Raji (cell line): ENCODE results near the gene ATP8B4.

Source experiments
- POLR2A ChIP-seq: IDR thresholded peaks from 2 replicates; pipeline ENCODE4 v1.6.1; 2011; ENCODE audit warnings: low read depth, low read length, control low read depth; ENCODE audit not compliant: insufficient read depth

ATP8B4 gene

DNA sequence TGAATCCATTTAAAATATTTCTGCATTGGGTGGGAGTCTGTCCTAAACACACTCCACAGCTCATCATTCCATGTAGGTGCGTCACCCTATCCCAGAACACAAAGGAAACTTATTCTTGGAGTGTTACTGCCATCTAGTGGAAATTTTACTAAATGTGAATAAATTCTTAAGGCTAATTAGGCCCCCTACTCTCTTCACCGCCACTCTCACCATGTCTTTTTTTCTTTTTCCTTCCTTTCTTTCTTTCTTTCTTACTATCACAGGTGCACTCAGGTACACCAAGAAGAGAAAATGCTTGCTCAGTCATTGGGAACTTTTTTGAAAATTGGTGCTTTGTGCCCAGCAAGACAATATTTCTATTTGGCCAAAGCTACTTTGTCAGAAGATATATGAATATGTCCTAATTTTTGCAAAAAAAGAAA, 26.4 kb upstream of the ATP8B4 start:
- TF ChIP-seq POLR2A: no peak

DNA sequence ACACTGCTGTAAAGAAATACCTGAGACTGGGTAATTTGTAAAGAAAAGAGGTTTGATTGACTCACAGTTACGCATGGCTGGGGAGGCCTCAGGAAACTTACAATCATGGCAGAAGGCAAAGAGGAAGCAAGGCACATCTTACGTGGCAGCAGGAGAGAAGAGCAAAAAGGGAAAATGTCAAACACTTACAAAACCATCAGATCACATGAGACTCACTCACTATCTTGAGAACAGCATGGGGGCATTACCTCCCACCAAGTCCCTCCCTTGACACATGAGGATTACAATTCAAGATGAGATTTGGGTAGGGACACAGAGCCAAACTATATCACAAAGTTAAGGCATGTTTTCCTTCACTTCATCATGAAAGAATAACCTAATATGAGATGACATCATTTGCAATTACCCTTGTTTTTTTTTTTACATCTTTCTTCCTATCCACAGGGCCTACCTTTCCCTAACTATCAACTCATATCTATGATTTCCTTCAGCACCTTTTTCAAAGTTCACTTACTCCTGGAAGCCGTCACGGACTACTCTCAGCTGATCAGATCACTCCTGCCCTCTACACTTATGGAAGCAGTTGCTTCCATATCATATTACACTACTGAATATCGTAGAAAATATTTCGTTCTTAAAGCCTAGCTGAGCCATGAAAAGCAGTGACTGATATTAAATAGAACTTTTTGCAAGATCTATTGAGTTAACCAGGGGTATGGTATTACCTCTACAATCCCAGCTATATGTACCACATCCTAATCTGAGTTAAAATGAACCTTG, 25.5 kb upstream of the ATP8B4 start:
- no peak for TF ChIP-seq POLR2A

DNA sequence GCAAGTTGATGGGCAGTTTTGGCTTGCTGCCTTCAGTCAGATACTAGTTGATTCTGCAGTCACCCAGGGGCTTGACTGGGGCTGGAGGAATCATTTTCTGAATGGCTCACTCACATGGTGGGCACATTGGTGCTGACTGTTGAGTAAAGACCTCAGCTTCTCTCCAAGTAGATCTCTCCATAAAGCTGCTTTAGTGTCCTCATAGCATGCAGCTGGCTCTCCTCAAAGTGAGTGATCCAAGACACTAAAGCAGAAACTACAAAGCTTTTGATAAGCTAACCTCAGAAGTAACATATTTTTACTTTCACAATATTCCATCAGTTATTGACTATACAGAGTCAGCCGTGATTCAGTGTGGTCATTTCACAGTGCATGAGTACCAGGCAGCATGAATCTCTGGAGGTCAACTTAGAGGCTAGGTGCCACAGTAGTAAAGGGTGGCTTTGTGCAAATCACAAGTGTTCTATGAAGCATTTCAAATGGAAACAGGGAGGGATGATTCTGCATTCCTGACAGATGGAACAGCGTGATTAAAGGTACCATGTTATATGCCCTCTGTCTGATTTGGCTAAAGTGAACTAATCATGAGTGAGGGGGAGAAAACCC, 24.3 kb upstream of the ATP8B4 start:
- no peak for TF ChIP-seq POLR2A

DNA sequence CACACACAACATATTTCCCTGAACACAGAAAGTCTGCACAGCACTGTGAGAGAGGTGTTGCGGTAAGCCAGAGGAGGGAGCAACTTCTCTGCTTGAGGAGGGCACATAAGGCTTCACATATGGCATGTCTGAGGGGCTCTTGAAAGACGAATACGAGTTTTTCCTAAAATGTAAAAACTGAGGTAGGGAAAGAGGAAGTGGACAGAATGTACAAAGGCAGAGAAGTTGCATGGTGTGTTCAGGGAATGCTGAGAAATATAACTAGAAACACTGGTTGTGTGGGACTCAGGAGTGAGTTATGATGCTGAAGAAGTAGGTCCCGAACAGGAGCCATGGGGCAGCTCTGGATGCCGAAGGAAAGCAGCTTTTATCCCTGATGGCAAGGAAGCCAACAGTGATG, 22.8 kb upstream of the ATP8B4 start:
- no peak for TF ChIP-seq POLR2A

DNA sequence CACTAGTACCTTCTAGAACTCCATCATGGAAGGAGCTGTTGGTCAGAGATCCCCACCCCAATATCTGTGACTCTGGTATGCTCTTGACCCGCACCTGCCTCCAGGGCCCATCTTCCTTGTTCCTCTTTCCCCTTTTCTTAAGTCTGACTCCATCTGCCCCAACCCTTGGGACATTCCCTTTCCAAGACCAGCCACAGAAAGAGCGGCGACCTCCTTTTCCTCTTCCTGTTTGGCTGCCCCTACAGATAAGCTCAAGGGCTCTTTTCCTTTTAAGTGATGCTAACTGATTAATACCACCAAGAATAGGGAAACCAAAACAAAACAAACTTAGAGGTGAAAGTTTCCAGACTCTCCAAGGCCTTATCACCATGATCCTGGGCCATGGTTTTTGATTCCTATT, 21.9 kb upstream of the ATP8B4 start:
- TF ChIP-seq POLR2A: no peak

DNA sequence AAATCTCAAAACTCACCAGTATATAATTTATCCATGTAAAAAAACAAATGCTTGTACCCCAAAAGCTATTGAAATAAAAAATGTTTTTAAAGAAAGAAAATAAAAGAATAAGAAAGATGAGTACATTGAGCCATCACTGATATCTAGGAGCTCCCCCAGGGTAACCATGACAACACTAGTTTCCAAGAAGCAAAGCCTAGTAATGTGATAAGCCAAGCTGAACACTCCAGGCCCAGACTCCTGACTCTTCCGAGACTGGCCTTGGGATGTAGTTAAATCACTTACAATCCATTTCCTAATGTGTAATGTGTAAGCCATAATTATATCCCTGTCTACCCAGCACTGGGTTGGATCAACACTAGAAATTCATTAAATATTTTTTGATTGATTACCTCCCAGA, 21.1 kb upstream of the ATP8B4 start:
- TF ChIP-seq POLR2A: no peak

DNA sequence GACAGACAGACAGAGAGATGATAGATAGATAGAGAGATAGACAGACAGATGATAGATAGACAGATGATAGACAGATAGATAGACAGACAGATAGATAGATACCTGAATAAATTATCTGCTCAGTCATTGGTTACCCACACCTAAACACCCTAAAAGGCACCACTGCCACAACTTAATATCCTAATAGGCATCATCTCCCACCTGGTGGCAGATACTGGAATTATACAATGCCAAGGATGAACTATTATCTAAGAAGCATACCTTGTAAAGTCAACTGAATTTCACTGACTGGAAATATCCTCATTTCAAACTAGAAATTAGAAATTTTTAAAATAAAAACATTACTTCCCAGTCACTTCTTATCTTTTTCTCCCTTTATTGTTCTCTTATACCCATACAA, 19.4 kb upstream of the ATP8B4 start:
- TF ChIP-seq POLR2A: no peak

DNA sequence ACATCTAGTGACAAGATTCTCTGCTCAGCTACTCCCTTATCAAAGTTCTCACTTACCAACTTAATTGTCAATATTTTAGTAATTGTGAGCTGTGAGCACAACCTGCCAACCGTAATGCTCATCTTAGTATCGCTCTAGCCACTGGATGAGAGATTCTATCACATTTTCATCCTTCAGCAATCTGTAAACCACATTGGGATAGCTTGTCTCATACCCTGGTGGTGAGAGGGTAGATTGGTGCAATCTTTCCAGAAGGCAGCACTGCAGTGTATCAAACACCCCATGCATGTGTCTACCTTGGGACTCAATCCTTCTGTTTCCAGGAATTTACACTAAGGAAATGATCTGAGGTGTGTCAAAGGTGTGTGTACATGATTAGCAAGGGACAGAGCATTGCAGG, 18.9 kb upstream of the ATP8B4 start:
- TF ChIP-seq POLR2A: no peak

DNA sequence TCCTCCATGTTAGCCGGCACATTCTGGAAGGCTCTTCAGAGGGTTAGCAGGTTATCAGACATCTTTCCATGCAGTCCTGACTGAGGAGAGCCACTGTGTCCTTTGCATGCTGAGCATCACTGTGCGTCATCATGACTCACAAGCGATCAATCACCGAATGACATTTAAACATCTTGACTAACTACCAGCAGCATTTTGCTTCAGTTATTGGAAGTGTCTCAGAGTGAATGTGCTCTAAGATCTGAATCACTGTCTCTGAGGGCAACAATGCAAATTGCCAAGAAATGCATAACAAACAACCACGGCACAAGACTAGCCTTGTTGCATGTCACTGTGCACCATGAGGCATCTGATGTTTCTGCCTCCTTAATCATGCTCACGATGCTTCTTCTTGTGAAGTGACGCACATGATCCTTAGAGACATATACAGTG, 18.3 kb upstream of the ATP8B4 start:
- TF ChIP-seq POLR2A: no peak

DNA sequence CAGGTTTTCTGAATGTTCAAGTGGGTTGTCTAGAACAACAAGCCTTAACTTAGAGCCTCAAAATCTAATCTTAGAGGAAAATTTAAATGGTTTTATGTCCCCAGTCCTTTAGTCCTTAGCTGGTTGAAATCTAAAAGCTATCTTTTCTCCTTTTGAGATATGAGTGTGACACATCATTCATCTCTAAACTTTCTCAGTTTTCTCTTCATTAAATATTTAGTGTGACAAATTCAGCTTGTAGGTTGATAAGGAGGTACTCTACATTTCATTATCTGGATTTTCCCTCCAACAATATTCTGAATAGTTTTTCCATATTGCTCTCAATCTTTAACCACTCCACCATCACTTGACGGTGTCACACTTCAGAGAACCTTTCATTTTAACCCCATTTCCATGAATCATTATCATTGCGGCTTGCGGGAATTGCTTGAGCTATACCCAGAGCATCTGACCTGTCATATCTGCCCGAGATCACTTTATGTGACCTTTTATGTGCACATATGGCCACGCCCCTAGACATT, 16.1 kb upstream of the ATP8B4 start:
- no peak for TF ChIP-seq POLR2A

DNA sequence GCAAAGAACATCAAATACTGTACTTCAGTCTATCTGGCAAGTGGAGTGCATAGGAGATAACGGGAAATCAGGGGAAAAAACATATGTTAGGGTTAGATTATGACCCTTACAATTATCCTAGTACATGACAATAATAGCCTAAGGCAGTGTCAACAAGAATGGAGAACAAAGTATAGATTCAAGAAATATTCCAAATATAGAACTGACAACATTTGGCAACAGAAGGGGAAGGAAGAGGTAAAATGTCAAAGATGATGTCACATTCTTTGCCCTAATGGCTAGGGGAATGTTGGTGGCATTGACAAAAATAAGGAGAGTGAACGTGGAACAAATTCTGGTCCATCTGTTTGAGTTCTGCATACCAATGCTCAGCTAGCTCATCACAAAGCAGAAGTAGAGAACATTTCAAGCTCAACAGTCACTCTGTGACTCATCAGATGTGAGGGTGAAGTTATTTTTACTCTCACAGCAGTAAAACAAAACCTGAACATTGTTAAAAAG, 15.5 kb upstream of the ATP8B4 start:
- no peak for TF ChIP-seq POLR2A

DNA sequence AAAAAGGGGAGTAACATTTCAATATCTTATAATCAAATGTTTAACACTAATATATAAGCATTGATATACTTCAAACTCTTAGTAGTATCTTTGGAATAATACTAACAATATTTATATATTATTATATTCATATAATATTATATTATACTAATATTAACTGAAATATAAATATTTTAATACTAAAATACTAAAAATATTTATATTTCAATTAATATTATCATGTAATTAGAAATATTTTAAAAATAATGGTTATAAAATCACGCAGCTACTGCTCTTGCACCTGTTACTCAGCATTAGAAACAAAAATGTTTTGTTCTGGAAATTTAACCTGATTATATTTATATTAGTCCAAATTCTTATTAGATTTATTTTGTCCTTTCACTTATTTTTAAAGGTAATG, 12.6 kb upstream of the ATP8B4 start:
- TF ChIP-seq POLR2A: no peak

DNA sequence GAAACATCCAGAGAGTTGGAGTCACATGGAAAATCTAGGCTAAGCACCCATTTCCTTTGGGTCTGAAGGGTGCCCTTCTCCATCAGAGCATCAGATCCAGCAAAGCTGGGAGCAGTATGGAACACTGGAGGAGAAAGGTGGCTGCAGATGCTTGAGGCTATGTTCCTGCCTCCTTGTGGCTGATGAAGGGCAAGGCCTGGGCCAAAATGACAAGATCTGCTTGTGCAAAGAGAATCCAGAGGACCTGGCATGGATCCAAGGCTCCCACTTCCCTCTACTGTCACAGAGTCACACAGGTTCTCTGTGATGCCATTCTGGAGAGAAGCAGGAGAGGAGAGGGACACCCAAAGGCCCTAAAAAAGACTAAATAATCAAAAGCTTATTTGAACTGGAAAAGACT, 9.2 kb upstream of the ATP8B4 start:
- no peak for TF ChIP-seq POLR2A

DNA sequence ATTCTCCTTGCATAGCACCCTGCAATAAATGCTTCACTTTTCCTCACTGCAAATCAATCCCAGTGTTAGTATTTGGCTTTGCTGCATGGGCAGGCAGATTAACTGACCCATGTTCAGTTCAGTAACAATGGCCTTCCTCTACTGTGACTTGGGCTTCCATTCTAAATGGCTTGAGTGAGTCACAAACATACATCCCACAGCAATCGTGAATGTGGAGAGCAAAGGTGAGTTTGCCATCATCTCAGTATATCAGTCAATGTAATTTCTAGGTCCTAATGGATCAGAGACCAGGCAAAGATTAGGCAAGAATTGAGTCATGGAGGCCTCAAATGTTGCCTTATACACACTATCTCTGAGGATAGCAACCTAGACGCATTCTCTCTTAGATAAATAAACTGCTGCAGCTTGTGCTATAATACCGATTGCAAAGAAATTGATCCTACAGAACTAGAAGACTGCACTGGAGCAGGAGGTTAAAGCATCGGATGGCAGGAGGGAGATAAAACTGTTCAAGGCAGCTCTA, 8.3 kb upstream of the ATP8B4 start:
- no peak for TF ChIP-seq POLR2A

DNA sequence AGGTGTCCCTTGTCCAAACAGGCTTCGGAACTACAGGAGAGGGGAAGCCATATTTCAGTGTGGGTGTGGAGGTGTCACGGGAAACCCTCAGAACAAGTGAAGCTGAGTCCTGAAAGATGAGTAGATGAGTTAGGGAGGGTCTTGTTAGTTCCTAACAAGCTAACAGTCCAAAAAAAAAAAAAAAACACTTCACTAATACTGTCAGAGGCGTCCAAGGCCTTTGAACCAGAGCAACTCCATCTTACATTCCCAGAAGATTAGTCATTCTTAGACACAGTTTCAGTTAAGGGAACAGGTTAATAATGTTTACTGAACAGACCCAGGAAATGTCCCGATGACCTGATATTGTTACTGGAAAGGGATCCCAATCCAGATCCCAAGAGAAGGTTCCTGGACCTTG, 7.0 kb upstream of the ATP8B4 start:
- TF ChIP-seq POLR2A: no peak

DNA sequence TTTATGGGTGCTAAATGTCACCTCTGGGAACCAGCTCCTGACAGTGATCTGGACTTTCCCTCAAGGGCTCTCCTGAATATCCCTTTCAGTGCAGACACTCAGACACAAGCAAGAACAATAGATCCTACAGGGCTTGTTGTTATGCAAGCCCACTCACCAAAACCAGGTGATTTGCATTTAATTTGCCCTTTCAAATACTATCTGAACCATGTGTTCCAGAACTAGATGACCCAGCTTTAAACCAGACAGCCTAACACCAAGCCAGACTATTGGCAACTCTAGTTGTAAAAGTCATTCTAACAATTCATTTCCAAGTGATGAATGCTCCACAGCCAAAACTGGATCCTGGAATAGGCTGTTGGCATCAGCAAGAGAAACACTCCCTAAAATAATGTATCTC, 5.6 kb upstream of the ATP8B4 start:
- TF ChIP-seq POLR2A: no peak

DNA sequence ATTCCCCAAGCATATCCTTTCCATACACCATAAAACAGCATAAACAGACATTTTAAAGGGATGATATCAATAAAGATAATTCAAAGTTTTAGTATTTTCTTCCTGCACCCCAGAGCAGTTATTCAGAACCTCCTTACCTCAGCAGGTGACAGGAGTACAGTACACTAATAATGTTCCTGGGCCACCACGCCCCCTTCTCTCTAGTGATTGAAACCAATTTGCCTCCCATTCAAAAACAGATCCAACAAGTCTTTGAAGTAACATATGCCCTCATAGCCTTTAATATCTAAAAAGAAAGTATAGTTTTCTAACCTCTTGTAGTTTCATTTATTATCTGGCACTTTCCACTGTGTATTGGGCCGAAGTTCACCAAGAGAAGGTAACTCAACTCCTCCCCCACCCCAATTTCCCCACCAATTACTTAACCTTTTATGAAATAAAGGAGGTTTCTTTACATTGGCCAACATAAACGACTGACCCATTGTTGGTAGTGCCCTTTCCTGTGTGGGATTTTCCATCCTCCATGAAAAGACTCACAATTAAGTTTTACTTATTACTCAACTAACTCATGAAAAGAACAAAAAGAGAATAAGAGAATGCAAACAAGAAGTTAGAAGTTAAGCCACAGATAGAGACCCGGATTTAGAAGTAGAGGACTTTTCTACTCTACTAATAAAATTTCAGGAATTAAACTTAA, 5.0 kb upstream of the ATP8B4 start:
- TF ChIP-seq POLR2A: no peak
